Panc1 (cell line): Measurements from ENCODE around the gene AQP5. TPM values are rescaled to one million over a fixed set of nuclear protein-coding genes. Genes with fewer than 3 reads are reported as not detected.

Source experiments
- ATAC-seq: fragments of 200-7000 bp; cut with Tn5 transposase; 2 replicates; pipeline ENCODE4 v1.9.1; 2020; ENCODE audit warnings: mild to moderate bottlenecking, moderate library complexity
- BruUV-seq: library from RNA; stranded (reverse); fragments of 400-500 nt; replicated peaks from 2 replicates; lab custom pipeline; 2021; lab: Mats Ljungman, UMichigan
- CTCF ChIA-PET: fragments of 300-600 bp; sonication (Branson Sonifier 250); formaldehyde crosslinking; loops from one replicate; lab custom pipeline; 2022; ENCODE audit warnings: antibody characterized with exemption; lab: Charles Lee
- POLR2A ChIA-PET: fragments of 300-600 bp; sonication (Branson Sonifier 250); formaldehyde crosslinking; loops from one replicate; lab custom pipeline; 2022; ENCODE audit warnings: antibody characterized with exemption; lab: Charles Lee
- DNase-seq: peaks from one replicate; pipeline ENCODE4 v3.0.0-alpha.2; 2010; ENCODE audit warnings: low read depth, low spot score
- H3K27ac ChIP-seq: 2 replicates; pipeline ENCODE4 v1.5.1; 2011; ENCODE audit warnings: mild to moderate bottlenecking, low read length, inconsistent platforms
- H3K27me3 ChIP-seq: fragments of 200-500 bp; sonication (Bioruptor generic); 2 replicates; pipeline ENCODE4 v1.6.0; 2014; ENCODE audit warnings: low read length, inconsistent platforms; ENCODE audit not compliant: control insufficient read depth, insufficient read depth
- H3K36me3 ChIP-seq: fragments of 200-500 bp; sonication (Bioruptor generic); 2 replicates; pipeline ENCODE4 v1.5.1; 2014; ENCODE audit warnings: inconsistent platforms, mild to moderate bottlenecking, low read length, moderate library complexity; ENCODE audit not compliant: control insufficient read depth, insufficient read depth
- H3K4me1 ChIP-seq: 2 replicates; pipeline ENCODE4 v1.5.1; 2011; ENCODE audit warnings: inconsistent platforms, mild to moderate bottlenecking, low read length, moderate library complexity; ENCODE audit not compliant: control insufficient read depth, insufficient read depth
- H3K4me3 ChIP-seq, 2 experiments: 2 replicates each; pipeline ENCODE4 v1.5.1; 2011 to 2012; ENCODE audit warnings: low read depth in 2 of 2, low read length in 2 of 2, mild to moderate bottlenecking in 2 of 2, inconsistent platforms in 1 of 2, moderate library complexity in 1 of 2
- H3K9me3 ChIP-seq: fragments of 200-500 bp; sonication (Bioruptor generic); 2 replicates; pipeline ENCODE4 v1.5.1; 2014; ENCODE audit warnings: low read depth, mild to moderate bottlenecking, inconsistent platforms, low read length, moderate library complexity; ENCODE audit not compliant: control insufficient read depth, insufficient read depth
- CTCF ChIP-seq: fragments of 450-650 bp; IDR thresholded peaks from 2 replicates; pipeline ENCODE4 v1.5.1; 2017; ENCODE audit warnings: mild to moderate bottlenecking
- POLR2AphosphoS5 ChIP-seq: IDR thresholded peaks from 2 replicates; pipeline ENCODE4 v1.6.1; 2012; ENCODE audit warnings: mild to moderate bottlenecking, low read depth, low read length, moderate library complexity
- REST ChIP-seq, 2 experiments: IDR thresholded peaks; 2 replicates each; pipeline ENCODE4 v1.6.1; 2011 to 2012; ENCODE audit warnings: low read depth in 2 of 2, control low read depth in 1 of 2, low read length in 1 of 2, mild to moderate bottlenecking in 1 of 2, moderate library complexity in 1 of 2; ENCODE audit not compliant: insufficient read depth in 1 of 2
- TCF7L2 ChIP-seq: IDR thresholded peaks from 2 replicates; pipeline ENCODE4 v1.6.1; 2011; ENCODE audit warnings: mild to moderate bottlenecking, low read depth, low read length, inconsistent platforms
- in situ Hi-C: cut with HindIII; loops from 2 replicates; pipeline ENCODE4 v1.10.0; 2016; ENCODE audit warnings: low sequenced_read_pairs, low pct_unique_long_range_greater_than_20kb
- intact Hi-C: fragments of 100-400 bp; cut with micrococcal nuclease; formaldehyde crosslinking; loops from one replicate; pipeline ENCODE4 v1.10.0; 2022; ENCODE audit not compliant: unreplicated experiment
- total RNA-seq: library from RNA; stranded (reverse); gene quantifications from one replicate; pipeline ENCODE4 v1.2.1, GENCODE V29; 2021; ENCODE audit not compliant: unreplicated experiment

Gene AQP5
- total RNA-seq, 1 experiment from 2014 or later = 0.72 TPM

- ChIA-PET CTCF (interaction anchor here (0.5 kb wide), 1 partner anchor 125 kb away, joined by 6 read pairs; no protein-coding TSS in a partner anchor), POLR2A (no interaction called here)
- TF ChIP-seq POLR2AphosphoS5 (no peak), REST (IDR thresholded peaks at IDR 0.05; ENCODE audit: insufficient read depth in 1 of 2, low read depth in 2 of 2, low read length in 1 of 2) (no peak), CTCF (no peak), TCF7L2 (no peak)
- no peaks in the 10 kb centered on the region for H3K9me3 ChIP-seq
- no TSS peak for BruUV-seq
- intact Hi-C loops (loop anchor here (5.0 kb wide), 1 partner anchor 92 kb away; the partner anchor contains the start of gene ASIC1), in situ Hi-C loops (no loop called here)
- H3K27me3 ChIP-seq = no peaks in the 10 kb centered on the region
- H3K27ac ChIP-seq = no peak overlapping the region
- no peak for ATAC-seq
- no peaks in the 10 kb centered on the region for H3K36me3 ChIP-seq
- DNase-seq = no peak
- peaks cover 23% of the 10 kb centered on the region for H3K4me1 ChIP-seq
- no peak overlapping the region for H3K4me3 ChIP-seq
Observed at GRCh38 chr12:49964849-49965624, 3.4 kb downstream of the AQP5 start.

- TF ChIP-seq TCF7L2 (no peak), POLR2AphosphoS5 (no peak)
- Histone ChIP-seq H3K4me1 (peaks cover 15% of the 10 kb centered on the region), H3K4me3 (no peak overlapping the region), H3K27me3 (no peaks in the 10 kb centered on the region), H3K9me3 (no peaks in the 10 kb centered on the region), H3K27ac (peak overlapping the region; percentile 71; the same call in 1 of the 2 replicates), H3K36me3 (no peaks in the 10 kb centered on the region)
- BruUV-seq = no TSS peak
- intact Hi-C loops = loop anchor here (5.0 kb wide), 1 partner anchor 91 kb away; the partner anchor contains the start of gene ASIC1
- ChIA-PET POLR2A (no interaction called here), CTCF (interaction anchor here (0.5 to 2.8 kb wide), 8 partner anchors 20 to 145 kb away, joined by 3 to 30 read pairs (median 8); no protein-coding TSS in a partner anchor)
- in situ Hi-C loops = no loop called here
- ATAC-seq (no peak), DNase-seq (no peak)
Observed at GRCh38 chr12:49965836-49966235, 4.2 kb downstream of the AQP5 start.

GRCh38 chr12:49966511-49967041 is 4.9 kb downstream of the AQP5 start:
- TF ChIP-seq TCF7L2 = no peak
- intact Hi-C loops = loop anchor here (1.0 to 5.0 kb wide), 2 partner anchors 91 to 104 kb away; partner anchors contain the start of gene ASIC1
- ChIA-PET CTCF (interaction anchor here (0.5 to 2.8 kb wide), 12 partner anchors 21 to 348 kb away, joined by 3 to 30 read pairs (median 6); partner anchors contain the start of genes COX14 and SMARCD1), POLR2A (no interaction called here)
- Histone ChIP-seq H3K4me3 (no peak overlapping the region; a peak in 1 of 4 replicates), H3K27me3 (no peaks in the 10 kb centered on the region), H3K27ac (peak overlapping the region; percentile 71), H3K4me1 (peaks cover 19% of the 10 kb centered on the region), H3K9me3 (no peaks in the 10 kb centered on the region), H3K36me3 (no peaks in the 10 kb centered on the region)
- no peak for DNase-seq
- ATAC-seq = peak; percentile 32
- no TSS peak for BruUV-seq
- in situ Hi-C loops = no loop called here
